Measurements from ENCODE around the gene CDC42BPB.

GRCh38 chr14:102892651-102893050, 164.7 kb downstream of the CDC42BPB start:
- TF ChIP-seq CTCF (IDR thresholded peaks at IDR 0.05) (no peak), EP300 (IDR thresholded peaks at IDR 0.05) (no peak), POLR2AphosphoS5 (IDR thresholded peaks at IDR 0.05) (no peak), POLR2A (IDR thresholded peaks at IDR 0.05) (no peak)

Data from upper lobe of left lung (tissue), 4 donors.